COLO668 (cell line): Measurements from ENCODE around the gene UBE2G2.

ENCODE experiments used
- DNase-seq: peaks from one replicate; lab custom pipeline; 2025; ENCODE audit not compliant: unreplicated experiment; lab: John Stamatoyannopoulos, UW

UBE2G2 gene

GRCh38 chr21:44801468-44802395, at the start of gene UBE2G2:
UBE2G2 (minus strand) TSS chr21:44801820; CDS start chr21:44801748, 72 bp downstream.
- peak; percentile 94 for DNase-seq

GRCh38 chr21:44850905-44851657, 49.5 kb upstream of the UBE2G2 start:
- DNase-seq: no peak

- DNase-seq: no peak
Measured at GRCh38 chr21:44850208-44850800, 48.7 kb upstream of the UBE2G2 start.

- DNase-seq: no peak
Measured at GRCh38 chr21:44849616-44850130, 48.1 kb upstream of the UBE2G2 start.

- DNase-seq: no peak
Measured at GRCh38 chr21:44848821-44849521, 47.4 kb upstream of the UBE2G2 start.

- no peak for DNase-seq
Measured at GRCh38 chr21:44847261-44848056, 45.8 kb upstream of the UBE2G2 start.

GRCh38 chr21:44846485-44847260, 45.1 kb upstream of the UBE2G2 start:
- peak; percentile 48 for DNase-seq

GRCh38 chr21:44846224-44846484, 44.5 kb upstream of the UBE2G2 start:
- DNase-seq: no peak

- DNase-seq: peak; percentile 49
Measured at GRCh38 chr21:44845418-44846223, 44.0 kb upstream of the UBE2G2 start.

GRCh38 chr21:44844256-44844655, 42.6 kb upstream of the UBE2G2 start:
- no peak for DNase-seq

GRCh38 chr21:44842721-44843445, 41.3 kb upstream of the UBE2G2 start:
- no peak for DNase-seq

GRCh38 chr21:44842087-44842486, 40.5 kb upstream of the UBE2G2 start:
- no peak for DNase-seq

GRCh38 chr21:44840771-44841170, 39.2 kb upstream of the UBE2G2 start:
- no peak for DNase-seq

GRCh38 chr21:44838951-44839350, 37.3 kb upstream of the UBE2G2 start:
- DNase-seq: no peak

- no peak for DNase-seq
Measured at GRCh38 chr21:44838039-44838895, 36.6 kb upstream of the UBE2G2 start.

GRCh38 chr21:44837537-44837936, 35.9 kb upstream of the UBE2G2 start:
- DNase-seq: no peak
